ENCODE results near the gene HECTD2. TPM values are rescaled to one million over a fixed set of nuclear protein-coding genes. Genes with fewer than 3 reads are reported as not detected.
"Not testable (repeated sequence)": the region's sequence is repeated elsewhere in the genome, so short reads cannot be mapped to it uniquely, and the experiment has no call there.

The HECTD2 gene
- total RNA-seq, 2 experiments from 2014 or later, result 2.7 to 3.8 TPM

- intact Hi-C loops (cut with micrococcal nuclease), result no loop called here
- Mint-ChIP-seq H3K4me3 (no peak overlapping the region), H3K4me1 (ENCODE audit: low read depth) (peaks cover 6% of the 10 kb centered on the region), H3K27ac (no peak overlapping the region), H3K9me3 (no peaks in the 10 kb centered on the region), H3K27me3 (peaks cover 23% of the 10 kb centered on the region), H3K36me3 (ENCODE audit: low read depth) (no peaks in the 10 kb centered on the region)
- TF ChIP-seq, protein P1, sequence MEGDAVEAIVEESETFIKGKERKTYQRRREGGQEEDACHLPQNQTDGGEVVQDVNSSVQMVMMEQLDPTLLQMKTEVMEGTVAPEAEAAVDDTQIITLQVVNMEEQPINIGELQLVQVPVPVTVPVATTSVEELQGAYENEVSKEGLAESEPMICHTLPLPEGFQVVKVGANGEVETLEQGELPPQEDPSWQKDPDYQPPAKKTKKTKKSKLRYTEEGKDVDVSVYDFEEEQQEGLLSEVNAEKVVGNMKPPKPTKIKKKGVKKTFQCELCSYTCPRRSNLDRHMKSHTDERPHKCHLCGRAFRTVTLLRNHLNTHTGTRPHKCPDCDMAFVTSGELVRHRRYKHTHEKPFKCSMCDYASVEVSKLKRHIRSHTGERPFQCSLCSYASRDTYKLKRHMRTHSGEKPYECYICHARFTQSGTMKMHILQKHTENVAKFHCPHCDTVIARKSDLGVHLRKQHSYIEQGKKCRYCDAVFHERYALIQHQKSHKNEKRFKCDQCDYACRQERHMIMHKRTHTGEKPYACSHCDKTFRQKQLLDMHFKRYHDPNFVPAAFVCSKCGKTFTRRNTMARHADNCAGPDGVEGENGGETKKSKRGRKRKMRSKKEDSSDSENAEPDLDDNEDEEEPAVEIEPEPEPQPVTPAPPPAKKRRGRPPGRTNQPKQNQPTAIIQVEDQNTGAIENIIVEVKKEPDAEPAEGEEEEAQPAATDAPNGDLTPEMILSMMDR (IDR thresholded peaks at IDR 0.05), result no peak
- DNase-seq (no peak), ATAC-seq (no peak)
- ChIA-PET POLR2A (no interaction called here), CTCF (interaction anchor here (1.9 kb wide), 1 partner anchor 69 kb away, joined by 5 read pairs; no protein-coding TSS in a partner anchor)
Measured at GRCh38 chr10:91367558-91367957, 42.6 kb upstream of the HECTD2 start.

- DNase-seq; H3K4me3 Mint-ChIP-seq; intact Hi-C loops (cut with micrococcal nuclease); H3K27ac Mint-ChIP-seq; ATAC-seq; POLR2A ChIA-PET; H3K36me3 Mint-ChIP-seq (ENCODE audit: low read depth); H3K4me1 Mint-ChIP-seq (ENCODE audit: low read depth): not testable (repeated sequence)
- CTCF ChIA-PET, result interaction anchor here (1.2 kb wide), 1 partner anchor 71 kb away, joined by 3 read pairs; no protein-coding TSS in a partner anchor
- H3K27me3 Mint-ChIP-seq, result peaks cover 11% of the 10 kb centered on the region
- peaks cover 14% of the 10 kb centered on the region for H3K9me3 Mint-ChIP-seq
Measured at GRCh38 chr10:91369978-91370589, 40.1 kb upstream of the HECTD2 start.

DNA sequence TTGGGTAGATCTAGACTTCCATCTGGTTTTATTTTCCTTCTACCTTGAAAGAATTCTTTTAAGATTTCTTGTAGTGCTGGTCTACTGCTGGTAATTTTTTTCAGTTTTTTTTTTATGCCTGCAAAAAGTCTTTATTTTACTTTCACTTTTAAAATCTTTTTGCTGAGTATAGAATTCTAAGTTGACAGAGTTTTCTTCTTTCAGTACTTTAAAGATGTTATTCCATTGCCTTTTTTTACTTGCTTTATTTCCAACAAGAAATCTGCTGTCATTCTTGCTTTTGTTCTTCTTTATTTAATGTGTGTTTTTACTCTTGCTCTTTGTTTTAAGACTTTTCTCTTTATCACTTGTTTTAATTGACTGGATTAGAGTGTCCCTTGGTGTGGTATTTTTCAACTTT, 36.1 kb upstream of the HECTD2 start:
- ATAC-seq, result no peak
- Mint-ChIP-seq H3K4me3 (no peak overlapping the region), H3K4me1 (ENCODE audit: low read depth) (peaks cover 14% of the 10 kb centered on the region), H3K36me3 (ENCODE audit: low read depth) (peaks cover 9% of the 10 kb centered on the region), H3K27me3 (peaks cover 14% of the 10 kb centered on the region), H3K27ac (no peak overlapping the region), H3K9me3 (peaks cover 20% of the 10 kb centered on the region)
- ChIA-PET POLR2A (no interaction called here), CTCF (interaction anchor here (1.1 kb wide), 1 partner anchor 90 kb away, joined by 3 read pairs; no protein-coding TSS in a partner anchor)
- TF ChIP-seq, protein P1 (IDR thresholded peaks at IDR 0.05), result no peak
- no peak for DNase-seq
- intact Hi-C loops (cut with micrococcal nuclease), result no loop called here

DNA sequence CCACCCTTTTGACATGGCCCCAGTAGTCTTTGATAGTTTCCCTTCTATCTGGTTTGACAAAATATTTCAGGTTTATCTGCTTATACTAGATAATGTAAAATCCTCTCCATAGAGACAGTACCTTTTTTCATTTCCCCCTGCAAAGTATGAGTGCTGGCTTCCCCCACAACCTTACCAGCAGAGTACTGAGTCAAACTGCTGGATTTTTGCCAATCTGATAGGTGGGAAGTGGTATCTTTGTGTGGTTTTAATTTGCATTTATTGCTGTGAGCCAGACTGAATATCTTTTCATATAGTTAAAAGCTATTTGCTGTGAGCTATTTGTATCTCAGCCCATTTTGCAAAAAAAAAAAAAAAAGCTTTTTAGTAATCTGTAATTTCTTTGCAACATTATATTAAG, 32.1 kb upstream of the HECTD2 start:
- POLR2A ChIA-PET, result no interaction called here
- Mint-ChIP-seq H3K9me3 (peaks cover 24% of the 10 kb centered on the region), H3K4me3 (no peak overlapping the region), H3K27ac (no peak overlapping the region), H3K4me1 (ENCODE audit: low read depth) (peaks cover 26% of the 10 kb centered on the region), H3K36me3 (ENCODE audit: low read depth) (peaks cover 9% of the 10 kb centered on the region), H3K27me3 (peaks cover 30% of the 10 kb centered on the region)
- ATAC-seq (peak; percentile 77), DNase-seq (peak; percentile 47)
- CTCF ChIA-PET, result interaction anchor here (1.3 to 3.0 kb wide), 3 partner anchors 10 to 258 kb away, joined by 7 to 16 read pairs (median 7); no protein-coding TSS in a partner anchor
- TF ChIP-seq, protein P1 (IDR thresholded peaks at IDR 0.05), result no peak
- intact Hi-C loops (cut with micrococcal nuclease), result no loop called here

- TF ChIP-seq, protein P1 (IDR thresholded peaks at IDR 0.05), result no peak
- Mint-ChIP-seq H3K36me3 (ENCODE audit: low read depth) (no peaks in the 10 kb centered on the region), H3K4me1 (ENCODE audit: low read depth) (peaks cover 26% of the 10 kb centered on the region), H3K9me3 (peaks cover 6% of the 10 kb centered on the region), H3K27ac (no peak overlapping the region), H3K4me3 (no peak overlapping the region), H3K27me3 (peaks cover 32% of the 10 kb centered on the region)
- CTCF ChIA-PET, result interaction anchor here (1.0 to 3.9 kb wide), 4 partner anchors 10 to 255 kb away, joined by 4 to 17 read pairs (median 6); no protein-coding TSS in a partner anchor
- POLR2A ChIA-PET, result interaction anchor here (0.6 kb wide), 1 partner anchor 20 kb away, joined by 3 read pairs; no protein-coding TSS in a partner anchor
- ATAC-seq (no peak), DNase-seq (no peak)
- intact Hi-C loops (cut with micrococcal nuclease), result loop anchor here (10.0 kb wide), 2 partner anchors 174 to 534 kb away; no protein-coding TSS in a partner anchor
Measured at GRCh38 chr10:91380873-91381256, 29.3 kb upstream of the HECTD2 start.
